Nephron (organoid): ENCODE results near the gene FGD3.

ENCODE experiments used
- H3K27ac Mint-ChIP-seq, 3 experiments: 2 replicates each; pipeline ENCODE4 v1.8.0; 2020; ENCODE audit warnings: mixed read lengths in 3 of 3, mild to moderate bottlenecking in 2 of 3, moderate library complexity in 1 of 3
- H3K27me3 Mint-ChIP-seq: 2 replicates; pipeline ENCODE4 v1.8.0; 2021; ENCODE audit warnings: low read depth, mild to moderate bottlenecking, moderate library complexity, mixed read lengths
- H3K36me3 Mint-ChIP-seq: 2 replicates; pipeline ENCODE4 v1.8.0; 2020; ENCODE audit warnings: low read depth, mixed read lengths
- H3K4me1 Mint-ChIP-seq: 2 replicates; pipeline ENCODE4 v1.8.0; 2020; ENCODE audit warnings: mixed read lengths
- H3K4me3 Mint-ChIP-seq, 3 experiments: 2 replicates each; pipeline ENCODE4 v1.8.0; 2020; ENCODE audit warnings: mild to moderate bottlenecking in 3 of 3, mixed read lengths in 3 of 3, moderate library complexity in 2 of 3
- H3K9me3 Mint-ChIP-seq: 2 replicates; pipeline ENCODE4 v1.8.0; 2020; ENCODE audit warnings: mixed read lengths
- CTCF ChIP-seq, 3 experiments: fragments of 200-600 bp; sonication (generic); IDR thresholded peaks; one replicate each; pipeline ENCODE4 v1.5.0; 2021; ENCODE audit warnings: antibody characterized with exemption in 3 of 3; ENCODE audit not compliant: unreplicated experiment in 3 of 3

Gene FGD3

GRCh38 chr9:93040409-93040808 is 93.1 kb downstream of the FGD3 start:
- no peak overlapping the region for H3K27ac Mint-ChIP-seq
- TF ChIP-seq CTCF (IDR thresholded peaks at IDR 0.05; ENCODE audit: unreplicated experiment in 3 of 3): no peak
- H3K4me3 Mint-ChIP-seq: no peak overlapping the region
- H3K27me3 Mint-ChIP-seq: no peaks in the 10 kb centered on the region
- H3K9me3 Mint-ChIP-seq: peaks cover 3% of the 10 kb centered on the region
- no peaks in the 10 kb centered on the region for H3K36me3 Mint-ChIP-seq
- H3K4me1 Mint-ChIP-seq: no peaks in the 10 kb centered on the region

GRCh38 chr9:93041108-93041802 is 93.9 kb downstream of the FGD3 start:
- H3K4me3 Mint-ChIP-seq: no peak overlapping the region
- no peaks in the 10 kb centered on the region for H3K4me1 Mint-ChIP-seq
- peaks cover 8% of the 10 kb centered on the region for H3K9me3 Mint-ChIP-seq
- H3K36me3 Mint-ChIP-seq: no peaks in the 10 kb centered on the region
- peak overlapping the region in 1 of 3 experiments; percentile 54 for H3K27ac Mint-ChIP-seq
- TF ChIP-seq CTCF (IDR thresholded peaks at IDR 0.05; ENCODE audit: unreplicated experiment in 3 of 3): no peak
- H3K27me3 Mint-ChIP-seq: no peaks in the 10 kb centered on the region

- H3K4me3 Mint-ChIP-seq: no peak overlapping the region
- no peak for TF ChIP-seq CTCF (IDR thresholded peaks at IDR 0.05; ENCODE audit: unreplicated experiment in 3 of 3)
- no peaks in the 10 kb centered on the region for H3K4me1 Mint-ChIP-seq
- peaks cover 8% of the 10 kb centered on the region for H3K9me3 Mint-ChIP-seq
- no peaks in the 10 kb centered on the region for H3K36me3 Mint-ChIP-seq
- H3K27me3 Mint-ChIP-seq: no peaks in the 10 kb centered on the region
- H3K27ac Mint-ChIP-seq: no peak overlapping the region
Observed at GRCh38 chr9:93043122-93043521, 95.8 kb downstream of the FGD3 start.

- Mint-ChIP-seq H3K27ac (no peak overlapping the region), H3K4me3 (no peak overlapping the region), H3K27me3 (no peaks in the 10 kb centered on the region), H3K9me3 (peaks cover 8% of the 10 kb centered on the region), H3K4me1 (no peaks in the 10 kb centered on the region), H3K36me3 (no peaks in the 10 kb centered on the region)
- no peak for TF ChIP-seq CTCF (IDR thresholded peaks at IDR 0.05; ENCODE audit: unreplicated experiment in 3 of 3)
Observed at GRCh38 chr9:93045521-93045920, 98.2 kb downstream of the FGD3 start.

GRCh38 chr9:93048566-93049448 is 101.5 kb downstream of the FGD3 start:
- H3K9me3 Mint-ChIP-seq: peaks cover 8% of the 10 kb centered on the region
- peaks cover 14% of the 10 kb centered on the region for H3K4me1 Mint-ChIP-seq
- peak overlapping the region; percentile 21 to 58 (median 21) for H3K27ac Mint-ChIP-seq
- peaks cover under 1% of the 10 kb centered on the region for H3K27me3 Mint-ChIP-seq
- no peak for TF ChIP-seq CTCF (IDR thresholded peaks at IDR 0.05; ENCODE audit: unreplicated experiment in 3 of 3)
- no peaks in the 10 kb centered on the region for H3K36me3 Mint-ChIP-seq
- no peak overlapping the region for H3K4me3 Mint-ChIP-seq
